ENCODE results near the gene TNS1. TPM values are rescaled to one million over a fixed set of nuclear protein-coding genes. Genes with fewer than 3 reads are reported as not detected.

The TNS1 gene
- total and polyA plus RNA-seq, 2 experiments from 2014 or later, result 16.2 to 27.6 TPM

DNA sequence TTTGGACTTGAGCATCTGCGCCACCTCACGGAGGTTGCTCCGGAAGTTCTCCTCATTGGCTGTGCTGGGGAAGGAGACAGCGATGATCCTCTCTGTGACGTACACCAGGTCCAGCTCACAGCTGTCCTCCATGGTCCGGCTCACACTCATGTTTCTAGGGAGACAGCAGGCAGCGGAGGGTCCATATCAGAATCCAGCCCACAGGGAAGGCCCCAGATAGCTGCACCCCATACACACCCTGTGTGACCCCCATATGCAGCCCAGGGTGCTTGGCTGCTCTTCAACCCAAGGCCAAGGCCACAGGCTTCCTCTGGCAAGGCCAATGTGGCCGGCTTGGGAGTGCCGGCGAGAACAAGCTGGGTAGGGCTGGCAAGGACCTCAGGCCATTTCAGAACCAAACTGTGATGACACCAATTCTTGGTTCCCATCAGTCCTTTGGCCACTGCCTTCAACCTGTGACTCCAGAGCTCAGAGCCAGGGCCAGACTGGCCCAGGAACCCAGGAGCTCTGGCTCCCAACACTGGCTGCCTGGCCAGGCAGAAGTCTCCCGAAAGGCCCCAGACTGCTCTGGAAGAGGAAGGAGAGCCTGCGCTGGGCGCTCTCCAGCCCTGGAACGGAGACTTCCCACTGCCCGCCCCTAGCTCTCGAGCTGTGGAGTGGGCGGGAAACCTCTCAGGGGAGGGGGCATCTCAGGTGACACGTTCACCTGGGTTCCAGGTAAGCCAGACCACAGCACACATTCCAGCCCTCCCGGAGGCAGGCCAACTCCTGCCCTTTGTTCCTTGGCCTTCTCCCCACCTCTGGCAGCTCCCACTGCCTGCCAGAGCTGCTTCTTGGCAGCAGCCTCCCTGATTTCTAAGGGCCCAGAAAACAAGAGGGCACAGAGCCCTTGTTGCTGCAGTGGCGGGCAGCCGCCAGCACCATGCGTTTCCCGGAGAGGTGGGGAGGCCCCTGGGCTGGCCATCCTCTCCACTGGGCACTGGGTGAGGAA, 104.7 kb downstream of the TNS1 start:
- no peaks in the 10 kb centered on the region for H4K20me1 ChIP-seq (ENCODE audit: insufficient read depth, poor library complexity, severe bottlenecking)
- no peaks in the 10 kb centered on the region for H3K9me2 ChIP-seq (replicated peaks; ENCODE audit: insufficient read depth)
- no peak overlapping the region for H2AFZ ChIP-seq
- H3K36me3 ChIP-seq (replicated peaks; ENCODE audit: insufficient read depth, low read depth), result no peaks in the 10 kb centered on the region
- peaks cover 32% of the 10 kb centered on the region for H3K4me1 ChIP-seq (ENCODE audit: insufficient read depth)
- H3K4me3 ChIP-seq, result no peak overlapping the region
- WGBS (ENCODE audit: low lambda C conversion rate, missing lambda C conversion rate), result 91% methylated on average over 22 of the region's 23 CpGs
- peak; percentile 40 for DNase-seq (ENCODE audit: low spot score)
- peak overlapping the region; percentile 53 for H3K27ac ChIP-seq
- TF ChIP-seq EZH2 (IDR thresholded peaks at IDR 0.05; ENCODE audit: borderline replicate concordance) (no peak), EZH2phosphoT487 (IDR thresholded peaks at IDR 0.05; ENCODE audit: low read depth, severe bottlenecking, unreplicated experiment) (no peak)
- TF ChIP-seq, protein P1, sequence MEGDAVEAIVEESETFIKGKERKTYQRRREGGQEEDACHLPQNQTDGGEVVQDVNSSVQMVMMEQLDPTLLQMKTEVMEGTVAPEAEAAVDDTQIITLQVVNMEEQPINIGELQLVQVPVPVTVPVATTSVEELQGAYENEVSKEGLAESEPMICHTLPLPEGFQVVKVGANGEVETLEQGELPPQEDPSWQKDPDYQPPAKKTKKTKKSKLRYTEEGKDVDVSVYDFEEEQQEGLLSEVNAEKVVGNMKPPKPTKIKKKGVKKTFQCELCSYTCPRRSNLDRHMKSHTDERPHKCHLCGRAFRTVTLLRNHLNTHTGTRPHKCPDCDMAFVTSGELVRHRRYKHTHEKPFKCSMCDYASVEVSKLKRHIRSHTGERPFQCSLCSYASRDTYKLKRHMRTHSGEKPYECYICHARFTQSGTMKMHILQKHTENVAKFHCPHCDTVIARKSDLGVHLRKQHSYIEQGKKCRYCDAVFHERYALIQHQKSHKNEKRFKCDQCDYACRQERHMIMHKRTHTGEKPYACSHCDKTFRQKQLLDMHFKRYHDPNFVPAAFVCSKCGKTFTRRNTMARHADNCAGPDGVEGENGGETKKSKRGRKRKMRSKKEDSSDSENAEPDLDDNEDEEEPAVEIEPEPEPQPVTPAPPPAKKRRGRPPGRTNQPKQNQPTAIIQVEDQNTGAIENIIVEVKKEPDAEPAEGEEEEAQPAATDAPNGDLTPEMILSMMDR (IDR thresholded peaks at IDR 0.05; ENCODE audit: poor library complexity), result no peak
- no peak overlapping the region for H3K4me2 ChIP-seq
- no peaks in the 10 kb centered on the region for H3K9me3 ChIP-seq (ENCODE audit: low read depth)
- H3K79me2 ChIP-seq, result peaks cover 4% of the 10 kb centered on the region
- no peaks in the 10 kb centered on the region for H3K27me3 ChIP-seq

DNA sequence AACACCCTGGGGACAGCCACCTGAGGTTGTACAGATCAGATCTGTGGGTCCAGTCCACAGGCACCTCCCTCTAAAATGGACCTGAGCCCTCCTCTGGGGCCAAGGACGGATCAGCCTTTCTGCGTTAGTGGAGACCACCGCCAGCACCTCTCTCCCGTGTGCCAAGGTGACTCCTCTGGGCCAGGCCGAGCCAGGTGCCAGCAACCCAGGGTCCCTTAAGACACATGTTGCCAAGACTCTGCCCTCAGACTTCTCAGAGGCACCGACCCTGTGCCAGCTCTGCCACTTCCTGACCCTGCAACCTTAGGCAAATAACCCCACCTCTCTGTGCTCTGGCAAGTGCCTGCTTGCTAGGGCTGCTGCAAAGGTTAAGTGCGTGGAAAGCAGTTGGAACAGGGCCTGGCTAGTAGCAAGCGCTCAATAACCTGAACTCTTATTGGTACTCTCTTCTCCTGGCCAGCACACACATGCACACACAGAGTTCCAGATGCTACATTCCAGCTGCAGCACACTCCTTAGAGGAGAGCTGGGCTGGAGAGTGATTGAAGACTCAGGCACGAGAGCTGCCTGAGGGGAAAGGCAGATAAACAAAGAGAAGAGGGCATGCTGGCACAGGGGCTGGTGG, 105.6 kb downstream of the TNS1 start:
- Histone ChIP-seq H4K20me1 (ENCODE audit: insufficient read depth, poor library complexity, severe bottlenecking) (no peaks in the 10 kb centered on the region), H3K9me2 (replicated peaks; ENCODE audit: insufficient read depth) (no peaks in the 10 kb centered on the region), H2AFZ (no peak overlapping the region), H3K4me1 (ENCODE audit: insufficient read depth) (peaks cover 23% of the 10 kb centered on the region), H3K4me2 (no peak overlapping the region), H3K9me3 (ENCODE audit: low read depth) (no peaks in the 10 kb centered on the region), H3K27me3 (no peaks in the 10 kb centered on the region), H3K79me2 (peaks cover 4% of the 10 kb centered on the region), H3K4me3 (no peak overlapping the region), H3K36me3 (replicated peaks; ENCODE audit: insufficient read depth, low read depth) (no peaks in the 10 kb centered on the region), H3K27ac (no peak overlapping the region)
- WGBS (ENCODE audit: low lambda C conversion rate, missing lambda C conversion rate), result 93% methylated on average over 9 of the region's 9 CpGs
- DNase-seq (ENCODE audit: low spot score), result no peak
- no peak for TF ChIP-seq EZH2 (IDR thresholded peaks at IDR 0.05; ENCODE audit: borderline replicate concordance)

DNA sequence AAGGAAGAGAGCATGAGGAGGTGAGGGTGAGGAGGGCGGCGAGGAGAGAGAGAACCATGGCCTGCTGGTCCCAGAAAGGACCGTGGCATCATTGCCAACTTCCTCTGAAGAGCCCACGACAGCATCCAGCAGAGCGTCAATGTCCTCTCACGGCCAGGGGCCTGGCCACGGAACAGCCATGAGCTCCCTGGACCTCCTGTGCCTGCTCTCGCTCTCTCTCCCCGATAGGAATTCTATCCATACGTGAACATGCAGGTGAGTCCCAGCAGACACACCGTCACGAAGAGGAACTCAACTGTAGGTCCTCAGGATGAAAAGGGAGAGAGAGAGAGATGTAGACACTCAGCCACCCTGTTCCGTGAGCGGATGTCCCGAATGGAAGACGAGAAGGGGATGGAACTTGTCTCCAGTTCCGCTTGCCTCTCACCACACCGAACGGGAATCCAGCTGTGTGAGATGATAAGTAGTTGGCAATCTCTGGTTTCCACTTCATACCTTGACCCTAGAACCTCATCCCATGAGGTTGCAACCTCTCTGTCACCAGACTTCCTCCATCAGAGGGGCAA, 107.6 kb downstream of the TNS1 start:
- Histone ChIP-seq H3K9me2 (replicated peaks; ENCODE audit: insufficient read depth) (no peaks in the 10 kb centered on the region), H3K27me3 (no peaks in the 10 kb centered on the region), H2AFZ (no peak overlapping the region), H3K4me2 (no peak overlapping the region), H3K79me2 (no peaks in the 10 kb centered on the region), H3K4me1 (ENCODE audit: insufficient read depth) (peaks cover 15% of the 10 kb centered on the region), H3K36me3 (replicated peaks; ENCODE audit: insufficient read depth, low read depth) (no peaks in the 10 kb centered on the region), H3K9me3 (ENCODE audit: low read depth) (no peaks in the 10 kb centered on the region), H3K27ac (no peak overlapping the region), H3K4me3 (no peak overlapping the region), H4K20me1 (ENCODE audit: insufficient read depth, poor library complexity, severe bottlenecking) (no peaks in the 10 kb centered on the region)
- DNase-seq (ENCODE audit: low spot score), result no peak
- TF ChIP-seq EZH2 (IDR thresholded peaks at IDR 0.05; ENCODE audit: borderline replicate concordance), result no peak
- TF ChIP-seq EZH2phosphoT487 (IDR thresholded peaks at IDR 0.05; ENCODE audit: low read depth, severe bottlenecking, unreplicated experiment), result no peak
- TF ChIP-seq, protein P1 (IDR thresholded peaks at IDR 0.05; ENCODE audit: poor library complexity), result no peak
- 94% methylated on average over 19 of the region's 19 CpGs for WGBS (ENCODE audit: low lambda C conversion rate, missing lambda C conversion rate)

Data from hepatocyte (in vitro differentiated cells).